Aorta (tissue), 5 donors: ENCODE data around the gene CANT1. TPM values are rescaled to one million over a fixed set of nuclear protein-coding genes. Genes with fewer than 3 reads are reported as not detected.

Source experiments
- ATAC-seq: fragments of 200-7000 bp; cut with Tn5 transposase; one replicate; pipeline ENCODE4 v1.9.1; 2022; ENCODE audit warnings: moderate library complexity; ENCODE audit not compliant: low FRiP score
- DNase-seq, 2 donors: peaks; one replicate each; pipeline ENCODE4 v3.0.0-alpha.2; 2020
- H3K27ac ChIP-seq, 2 donors: one replicate each; pipeline ENCODE4 v1.5.1; 2013; ENCODE audit warnings: low read length in 2 of 2, mild to moderate bottlenecking in 2 of 2, moderate library complexity in 2 of 2, control low read depth in 1 of 2, inconsistent platforms in 1 of 2, low read depth in 1 of 2
- H3K27me3 ChIP-seq, 2 donors: one replicate each; pipeline ENCODE4 v1.6.1; 2013; ENCODE audit warnings: control low read depth in 1 of 2, low read length in 1 of 2, mild to moderate bottlenecking in 1 of 2, moderate library complexity in 1 of 2; ENCODE audit not compliant: insufficient read depth in 2 of 2, control insufficient read depth in 1 of 2
- H3K36me3 ChIP-seq, 2 donors: one replicate each; pipeline ENCODE4 v1.6.1; 2013; ENCODE audit warnings: control low read depth in 1 of 2, low read length in 1 of 2, mild to moderate bottlenecking in 1 of 2; ENCODE audit not compliant: insufficient read depth in 2 of 2, control insufficient read depth in 1 of 2
- H3K4me1 ChIP-seq, 2 donors: one replicate each; pipeline ENCODE4 v1.6.1; 2013; ENCODE audit warnings: low read length in 2 of 2, control low read depth in 1 of 2, mild to moderate bottlenecking in 1 of 2, moderate library complexity in 1 of 2; ENCODE audit not compliant: insufficient read depth in 2 of 2, control insufficient read depth in 1 of 2
- H3K4me3 ChIP-seq, 2 donors: one replicate each; pipeline ENCODE4 v1.5.1; 2013; ENCODE audit warnings: low read length in 2 of 2, control low read depth in 1 of 2, mild to moderate bottlenecking in 1 of 2
- H3K9me3 ChIP-seq: one replicate; pipeline ENCODE4 v1.6.1; 2013; ENCODE audit warnings: mild to moderate bottlenecking, low read length; ENCODE audit not compliant: control insufficient read depth
- WGBS, 2 donors: extraction: QIAGEN DNeasy Blood & Tissue Kit; methylation state at CpG; one replicate each; pipeline ENCODE4 v1.1.7; 2013; 5-methylcytosine and 5-hydroxymethylcytosine counted together
- intact Hi-C, 2 donors: fragments of 100-400 bp; cut with DNase I; formaldehyde crosslinking; loops; one replicate each; pipeline versions ENCODE4 v1.14.2 to v1.15.0; 2022
- polyA plus RNA-seq, 2 donors: library from polyadenylated mRNA; stranded (reverse); fragments of 200-250 nt; gene quantifications; one replicate each; pipeline ENCODE4 v1.2.3, GENCODE V29; 2013
- total RNA-seq, 2 donors: library from RNA; stranded (reverse); fragmentation: NEBNext Ultra II Directional; extraction: Animal tissue kit (Norgen Biotek cat#: 25700); gene quantifications; one replicate each; pipeline ENCODE4 v1.2.1, GENCODE V29; 2021
- donor health status: healthy with polysubstance abuse.
- donor health status: Bipolar disorder and iron deficiency.
- donor health status: DM: no; HTN: no; CAD: no.
- donor health status: DM: no; HTN: no; CAD: no.
- donor health status: DM: yes; HTN: yes; CAD: no.

Gene CANT1
- total and polyA plus RNA-seq, 4 donors, result 11.0 to 45.5 (median 26.0) TPM

GRCh38 chr17:79045842-79046196 is 36.3 kb upstream of the CANT1 start:
- 2 to 3% methylated on average over 11 of the region's 11 CpGs for WGBS, 2 donors
- Histone ChIP-seq H3K9me3 (no peaks in the 10 kb centered on the region), H3K36me3 (peaks cover 0 to 5% of the 10 kb centered on the region in 2 donors), H3K27me3 (no peaks in the 10 kb centered on the region), H3K4me3 (no peak overlapping the region), H3K4me1 (no peaks in the 10 kb centered on the region), H3K27ac (no peak overlapping the region)
- DNase-seq (peak; percentile 80 to 92), ATAC-seq (peak; percentile 87)
- intact Hi-C loops, result loop anchor here (2.0 kb wide), 1 partner anchor 37 kb away; no protein-coding TSS in a partner anchor

DNA sequence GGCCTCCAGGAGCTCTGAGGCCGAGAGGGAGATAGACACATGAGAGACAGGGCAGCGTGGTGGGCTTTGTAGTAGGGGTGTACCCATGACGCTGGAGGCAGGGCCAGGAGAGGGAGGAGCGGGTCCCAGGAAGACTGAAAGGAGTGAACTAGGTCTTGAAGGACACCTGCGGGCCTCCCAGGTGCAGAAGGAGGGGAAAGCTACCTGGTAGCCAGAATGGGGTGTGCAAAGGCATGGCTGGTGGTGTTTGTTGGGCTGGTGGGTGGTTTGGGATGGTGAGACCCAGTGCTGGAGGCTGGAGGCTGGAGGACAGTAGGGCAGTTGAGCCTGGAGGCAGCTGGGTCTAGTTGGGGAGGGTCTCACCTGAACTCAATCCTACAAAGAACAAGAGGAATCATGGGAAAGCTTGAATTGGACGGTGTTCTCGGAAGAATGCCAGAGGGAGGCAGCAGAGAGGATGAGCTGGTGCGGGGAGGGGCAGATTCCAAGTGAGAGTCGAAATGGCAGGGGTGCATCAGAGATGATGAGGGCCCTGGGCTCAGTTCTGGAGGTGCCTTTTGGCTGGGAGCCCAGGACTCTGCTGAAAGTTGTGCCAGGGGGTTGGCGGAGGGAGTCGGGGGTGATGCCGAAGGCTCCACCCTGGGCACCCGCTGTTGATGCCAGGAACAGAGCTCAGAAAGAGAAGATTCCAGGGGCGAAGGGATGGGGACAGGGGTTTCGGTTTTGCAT is 35.6 kb upstream of the CANT1 start:
- intact Hi-C loops, result loop anchor here in 1 of 2 donors (2.0 kb wide), 1 partner anchor 38 kb away; no protein-coding TSS in a partner anchor
- DNase-seq, result peak; percentile 44 to 76
- H3K27me3 ChIP-seq, result no peaks in the 10 kb centered on the region
- H3K4me1 ChIP-seq, result no peaks in the 10 kb centered on the region
- no peaks in the 10 kb centered on the region for H3K9me3 ChIP-seq
- ATAC-seq, result no peak
- no peak overlapping the region for H3K4me3 ChIP-seq
- H3K36me3 ChIP-seq, result peaks cover 0 to 5% of the 10 kb centered on the region in 2 donors
- 85 to 88% methylated on average over 15 of the region's 15 CpGs for WGBS, 2 donors
- H3K27ac ChIP-seq, result no peak overlapping the region

DNA sequence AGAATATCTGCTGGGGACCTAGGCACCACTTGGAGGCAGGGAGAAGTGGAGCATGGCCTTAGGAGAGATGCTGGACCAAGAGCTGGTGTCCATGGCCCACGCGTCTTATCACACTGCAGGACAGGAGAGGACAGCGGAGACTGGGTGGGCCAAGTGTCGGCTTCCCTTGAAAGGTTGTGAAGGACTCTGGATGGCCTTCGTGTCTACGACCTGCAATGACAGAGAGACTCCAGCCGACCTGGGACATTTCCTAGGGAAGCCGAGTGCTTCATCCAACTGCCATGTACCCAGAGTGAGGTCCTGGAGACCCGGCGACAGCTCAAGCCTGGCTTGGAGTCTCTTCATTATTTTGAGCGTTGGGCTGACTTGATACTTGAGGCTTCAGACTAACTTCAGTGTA is 34.9 kb upstream of the CANT1 start:
- Histone ChIP-seq H3K9me3 (no peaks in the 10 kb centered on the region), H3K4me1 (no peaks in the 10 kb centered on the region), H3K36me3 (peaks cover 0 to 5% of the 10 kb centered on the region in 2 donors), H3K27ac (no peak overlapping the region), H3K27me3 (no peaks in the 10 kb centered on the region), H3K4me3 (no peak overlapping the region)
- intact Hi-C loops, result loop anchor here in 1 of 2 donors (2.0 kb wide), 1 partner anchor 38 kb away; no protein-coding TSS in a partner anchor
- ATAC-seq (no peak), DNase-seq (peak; percentile 34 to 61)
- WGBS, 2 donors, result 91 to 94% methylated on average over 11 of the region's 11 CpGs

GRCh38 chr17:79043931-79044320 is 34.4 kb upstream of the CANT1 start:
- no peaks in the 10 kb centered on the region for H3K4me1 ChIP-seq
- no peak for ATAC-seq
- intact Hi-C loops, result loop anchor here in 1 of 2 donors (2.0 kb wide), 1 partner anchor 39 kb away; no protein-coding TSS in a partner anchor
- no peaks in the 10 kb centered on the region for H3K9me3 ChIP-seq
- H3K4me3 ChIP-seq, result no peak overlapping the region
- H3K27me3 ChIP-seq, result no peaks in the 10 kb centered on the region
- DNase-seq, result peak; percentile 47 to 62
- WGBS, 2 donors, result 83 to 86% methylated on average over 12 of the region's 12 CpGs
- peaks cover 0 to 5% of the 10 kb centered on the region in 2 donors for H3K36me3 ChIP-seq
- H3K27ac ChIP-seq, result no peak overlapping the region

DNA sequence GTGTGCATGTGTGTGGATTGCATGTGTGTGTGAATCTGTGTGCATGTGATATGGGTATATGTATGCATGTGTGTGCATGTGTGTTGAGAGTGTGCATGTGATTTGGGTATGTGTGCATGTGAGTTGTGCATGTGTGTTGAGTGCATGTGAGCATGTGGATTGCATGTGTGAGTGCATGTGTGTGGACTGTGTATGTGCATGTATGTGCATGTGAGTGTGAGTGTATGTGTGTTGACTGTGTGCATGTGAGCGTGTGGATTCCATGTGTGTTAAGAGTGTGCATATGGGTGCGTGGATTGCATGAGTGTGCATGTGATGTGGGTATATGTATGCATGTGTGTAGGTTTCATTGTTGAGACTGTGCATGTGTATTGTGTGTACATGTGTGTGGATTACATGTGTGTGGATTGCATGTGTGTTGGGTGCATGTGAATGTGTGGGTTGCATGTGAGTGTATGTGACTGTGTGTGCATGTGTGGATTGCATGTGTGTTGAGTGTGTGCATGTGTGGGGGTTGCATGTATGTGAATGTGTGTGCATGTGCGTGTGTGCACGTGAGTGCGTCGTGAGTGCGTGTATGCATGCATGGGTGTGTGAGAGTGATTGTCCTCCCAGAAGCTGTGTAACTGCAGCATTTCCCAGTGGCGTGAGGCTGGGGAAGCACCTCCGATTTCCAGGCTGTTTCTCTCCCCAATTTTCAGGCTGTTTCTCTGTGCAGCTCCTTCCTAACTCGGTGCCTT is 33.8 kb upstream of the CANT1 start:
- H3K4me1 ChIP-seq, result no peaks in the 10 kb centered on the region
- intact Hi-C loops, result no loop called here
- 88 to 92% methylated on average over 10 of the region's 10 CpGs for WGBS, 2 donors
- no peaks in the 10 kb centered on the region for H3K27me3 ChIP-seq
- H3K36me3 ChIP-seq, result peaks cover 0 to 5% of the 10 kb centered on the region in 2 donors
- H3K9me3 ChIP-seq, result no peaks in the 10 kb centered on the region
- no peak overlapping the region for H3K27ac ChIP-seq
- peak; percentile 7 to 42 for DNase-seq
- no peak for ATAC-seq
- no peak overlapping the region for H3K4me3 ChIP-seq

GRCh38 chr17:79042421-79043190 is 33.0 kb upstream of the CANT1 start:
- Histone ChIP-seq H3K27me3 (no peaks in the 10 kb centered on the region), H3K27ac (no peak overlapping the region), H3K4me1 (no peaks in the 10 kb centered on the region), H3K36me3 (peaks cover 0 to under 1% of the 10 kb centered on the region in 2 donors), H3K4me3 (no peak overlapping the region), H3K9me3 (no peaks in the 10 kb centered on the region)
- no peak for ATAC-seq
- intact Hi-C loops, result no loop called here
- DNase-seq, result peak; percentile 80 to 91
- WGBS, 2 donors, result 65 to 67% methylated on average over 13 of the region's 13 CpGs

DNA sequence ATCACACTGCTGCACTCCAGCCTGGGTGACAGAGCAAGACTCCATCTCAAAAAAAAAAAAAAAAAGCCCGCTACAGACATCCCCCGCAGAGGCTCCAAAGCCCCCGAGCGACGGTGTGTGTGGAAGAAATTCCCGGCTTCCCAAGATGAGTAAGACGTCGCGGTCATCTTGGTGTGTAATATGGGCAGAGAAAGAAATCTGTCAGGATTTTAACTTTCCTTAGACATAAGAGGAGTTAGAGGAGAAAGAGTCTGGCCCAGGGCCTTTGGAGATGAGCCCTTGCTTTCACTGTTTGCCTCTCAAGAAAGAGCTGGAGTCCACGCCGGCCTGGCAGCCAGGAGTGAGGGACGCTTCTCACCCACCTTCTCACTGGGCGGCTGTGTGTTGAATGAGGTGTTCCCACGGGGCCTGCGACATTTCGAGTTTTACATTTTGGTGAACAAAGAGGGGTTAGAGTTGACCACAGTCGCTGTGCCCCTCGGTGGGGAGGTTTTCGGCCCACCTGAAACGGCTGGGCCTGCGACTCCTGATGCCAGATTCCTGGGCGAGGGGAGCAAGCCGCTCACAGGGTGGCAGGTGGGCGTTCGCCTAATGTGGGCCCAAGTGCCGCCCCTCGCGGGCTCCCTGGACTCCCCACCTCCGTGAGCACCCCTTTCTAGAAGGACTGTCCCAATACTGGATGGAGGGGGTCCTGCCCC is 32.3 kb upstream of the CANT1 start:
- DNase-seq (peak; percentile 32 to 57), ATAC-seq (no peak)
- H3K36me3 ChIP-seq, result no peaks in the 10 kb centered on the region
- H3K4me3 ChIP-seq, result no peak overlapping the region
- H3K9me3 ChIP-seq, result no peaks in the 10 kb centered on the region
- WGBS, 2 donors, result 90 to 92% methylated on average over 29 of the region's 29 CpGs
- H3K27me3 ChIP-seq, result no peaks in the 10 kb centered on the region
- intact Hi-C loops, result no loop called here
- H3K4me1 ChIP-seq, result no peaks in the 10 kb centered on the region
- H3K27ac ChIP-seq, result no peak overlapping the region

DNA sequence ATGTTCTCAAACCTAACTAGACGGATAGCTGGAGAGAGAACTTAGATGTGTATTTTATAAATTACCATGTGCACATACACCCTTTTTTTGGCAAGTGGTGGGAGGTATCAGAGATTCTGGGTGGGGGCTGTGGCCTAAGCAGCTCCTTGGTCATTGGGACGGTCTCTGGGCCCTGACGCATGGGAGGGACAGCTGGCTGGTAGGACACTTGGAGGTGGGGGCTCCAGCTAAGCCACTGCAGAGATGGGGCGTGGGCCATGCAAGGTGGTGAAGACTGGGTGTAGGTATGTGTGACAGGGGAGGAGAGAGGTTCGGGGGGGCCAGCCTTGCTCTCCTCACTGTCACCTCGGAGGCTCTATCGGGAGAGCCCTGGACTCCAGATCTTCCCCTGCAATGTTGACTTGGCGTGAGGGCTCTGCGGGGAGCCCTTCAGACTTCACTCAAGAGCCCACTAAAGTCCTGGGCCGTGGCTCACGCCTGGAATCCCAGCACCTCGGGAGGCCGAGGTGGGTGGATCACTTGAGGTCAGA is 31.5 kb upstream of the CANT1 start:
- ATAC-seq (no peak), DNase-seq (peak; percentile 43 to 69)
- no peaks in the 10 kb centered on the region for H3K36me3 ChIP-seq
- H3K4me3 ChIP-seq, result no peak overlapping the region
- 93 to 94% methylated on average over 13 of the region's 13 CpGs for WGBS, 2 donors
- H3K27me3 ChIP-seq, result no peaks in the 10 kb centered on the region
- intact Hi-C loops, result no loop called here
- no peaks in the 10 kb centered on the region for H3K9me3 ChIP-seq
- no peak overlapping the region for H3K27ac ChIP-seq
- peaks cover 0 to 2% of the 10 kb centered on the region in 2 donors for H3K4me1 ChIP-seq
